ENCODE results near the gene ANLN.

- TF ChIP-seq TAF1 (IDR thresholded peaks at IDR 0.05; ENCODE audit: borderline replicate concordance, insufficient read depth, low read length) (no peak), REST (IDR thresholded peaks at IDR 0.05; ENCODE audit: insufficient read depth in 1 of 2, low read depth in 2 of 2, low read length in 2 of 2) (no peak), POLR2AphosphoS5 (IDR thresholded peaks at IDR 0.05; ENCODE audit: low read depth, low read length) (no peak)
Observed at GRCh38 chr7:36459236-36459960, 69.7 kb downstream of the ANLN start.
